Activated CD4-positive, alpha-beta T cell treated with anti-CD3 and anti-CD28 coated beads, Interleukin-2, Interleukin-6, amounts not matched to agents 100 ng/mL and 50 ng/mL, durations not matched to agents 16 hours and 8 hours (primary cell): ENCODE data around the gene FAM124B.

ENCODE experiments used
- DNase-seq: peaks from one replicate; pipeline ENCODE4 v3.0.0-alpha.2; 2020

The FAM124B gene

DNA sequence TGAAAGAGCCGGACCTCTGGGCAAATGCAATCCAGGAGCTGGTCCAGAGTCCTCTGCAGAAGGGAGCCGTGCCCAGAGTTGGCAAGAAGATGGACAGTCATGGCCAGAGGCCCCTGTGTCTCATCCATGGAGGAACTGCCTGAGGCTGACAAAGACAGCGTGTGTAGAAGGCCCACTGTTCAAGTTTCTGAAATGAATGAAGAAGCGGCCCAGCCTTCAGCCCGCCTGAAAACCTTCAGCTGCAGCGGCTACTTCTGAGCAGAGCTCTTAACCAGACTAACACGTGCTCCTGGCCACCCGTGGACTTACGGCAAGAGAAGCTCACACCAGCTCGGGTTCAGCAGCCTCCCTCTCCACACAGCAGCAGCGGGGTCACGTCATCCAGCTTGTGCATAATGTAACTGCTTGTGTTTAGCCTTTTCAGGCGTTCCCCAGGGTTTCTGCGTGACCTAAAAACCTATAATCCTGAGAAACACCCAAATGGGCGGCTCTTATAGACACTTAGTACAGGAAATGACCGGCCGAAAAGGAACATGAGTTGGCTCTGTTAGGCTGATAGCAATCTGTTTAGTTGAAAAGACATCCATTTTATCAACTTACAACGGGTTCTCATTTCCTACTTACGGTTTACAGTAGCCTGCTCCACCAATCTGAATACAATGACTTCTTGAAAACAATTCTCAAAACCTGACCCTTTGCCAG lies at the start of gene FAM124B:
Gene FAM124B, minus strand, starts transcription at position 467 of the 702 bp plus-strand sequence. Its CDS starts 339 bp downstream, at position 128.
- peak; percentile 35 for DNase-seq

DNA sequence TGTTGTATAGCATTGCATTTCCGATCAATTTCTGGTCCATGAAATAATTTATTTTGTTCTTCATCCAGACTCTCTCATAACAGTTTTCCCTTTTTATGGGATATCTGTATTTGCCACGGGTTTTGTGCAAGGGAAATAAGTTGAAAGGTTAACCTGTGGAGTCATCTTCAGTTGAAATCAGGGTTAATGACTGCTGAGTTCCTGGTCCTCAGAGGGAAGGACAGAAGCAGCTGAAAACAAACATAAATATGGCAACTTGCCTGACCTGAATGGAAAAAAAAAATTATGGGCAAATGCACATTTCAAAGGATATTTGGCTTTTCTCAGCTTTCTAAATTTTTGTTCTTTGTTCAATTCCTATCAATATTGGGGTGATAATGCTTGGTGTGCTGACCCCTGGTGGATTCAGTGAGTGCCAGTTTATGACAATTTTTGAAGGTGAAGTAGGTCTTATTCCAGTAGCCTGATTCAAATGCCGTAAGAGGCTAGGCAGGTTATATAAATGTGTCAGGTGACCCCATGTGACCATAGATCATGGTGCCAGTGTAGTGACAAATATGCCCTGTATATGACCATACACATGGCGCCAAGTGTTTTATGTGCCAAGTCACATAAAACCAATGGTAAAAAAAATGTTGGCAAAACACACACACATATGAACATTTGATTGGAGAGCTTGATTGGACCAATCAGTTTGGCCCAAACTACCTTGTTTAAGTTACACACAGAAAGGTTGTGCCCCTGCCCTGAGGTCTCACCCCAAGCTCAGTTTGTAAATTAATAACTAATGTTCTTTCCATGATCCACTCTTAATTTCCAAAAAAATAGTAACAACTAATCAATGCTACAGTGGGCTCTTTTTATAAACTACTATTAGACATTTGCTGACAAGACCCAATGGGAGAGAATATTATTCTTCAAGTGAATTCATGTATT lies 47.6 kb upstream of the FAM124B start:
- peak; percentile 8 for DNase-seq

- no peak for DNase-seq
Observed at GRCh38 chr2:224448236-224448635, 46.3 kb upstream of the FAM124B start.

DNA sequence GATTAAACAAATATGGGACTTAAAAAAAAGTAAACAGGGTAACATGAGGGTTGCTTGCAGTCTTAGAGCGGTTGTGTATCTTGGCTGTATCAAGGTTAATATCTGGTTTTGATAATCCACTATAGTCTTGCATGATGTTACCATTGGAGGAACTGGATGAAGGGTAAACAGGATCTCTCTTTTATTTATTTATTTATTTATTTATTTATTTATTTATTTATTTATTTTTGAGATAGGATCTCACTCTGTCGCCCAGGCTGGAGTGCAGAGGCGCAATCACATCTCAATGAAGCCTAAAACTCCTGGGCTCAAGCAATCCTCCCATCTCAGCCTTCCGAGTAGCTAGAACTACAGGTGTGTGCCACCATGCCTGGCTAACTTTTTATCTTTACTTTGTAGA lies 42.9 kb upstream of the FAM124B start:
- no peak for DNase-seq

DNA sequence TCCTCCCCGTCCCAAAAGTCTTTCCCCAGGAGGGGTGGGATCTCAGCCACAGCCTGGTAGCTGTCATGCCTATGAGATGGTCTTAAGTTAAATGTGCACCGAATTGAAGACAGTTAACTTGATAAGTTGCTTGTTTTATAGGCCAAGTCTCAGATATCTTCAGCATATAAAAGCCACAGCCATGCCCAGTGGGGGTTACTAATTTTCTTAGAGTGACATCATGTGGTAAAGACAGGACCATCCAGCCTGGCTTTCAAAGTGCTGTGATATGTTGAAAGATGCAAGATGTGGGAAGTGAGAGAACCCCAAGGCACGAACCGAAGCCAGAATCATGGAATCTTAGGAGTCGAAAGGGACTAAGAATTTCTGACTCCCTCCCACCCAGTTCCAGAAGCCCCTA lies 42.1 kb upstream of the FAM124B start:
- DNase-seq: no peak

GRCh38 chr2:224442071-224442967 lies 40.4 kb upstream of the FAM124B start:
- DNase-seq: no peak

DNA sequence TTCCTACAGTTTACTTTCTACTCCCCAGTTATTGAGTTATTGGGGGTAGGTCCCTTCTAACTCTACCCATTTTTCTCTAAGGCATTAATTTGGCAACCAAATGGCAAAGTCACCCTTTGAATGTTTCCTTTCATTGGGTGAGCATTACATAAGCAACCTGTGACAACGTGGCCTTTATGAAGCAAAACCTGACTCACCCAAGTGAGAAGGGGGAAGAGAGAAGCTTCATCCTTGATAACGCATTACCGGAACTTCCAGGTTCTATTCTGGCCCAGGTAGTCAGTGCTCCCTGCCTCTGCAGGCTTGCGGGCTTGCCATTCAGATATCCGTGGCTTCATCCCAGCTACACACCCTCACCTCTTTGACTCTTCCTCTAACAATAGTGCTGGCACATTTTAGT lies 39.1 kb upstream of the FAM124B start:
- DNase-seq: no peak

GRCh38 chr2:224438726-224439125 lies 36.8 kb upstream of the FAM124B start:
- no peak for DNase-seq

DNA sequence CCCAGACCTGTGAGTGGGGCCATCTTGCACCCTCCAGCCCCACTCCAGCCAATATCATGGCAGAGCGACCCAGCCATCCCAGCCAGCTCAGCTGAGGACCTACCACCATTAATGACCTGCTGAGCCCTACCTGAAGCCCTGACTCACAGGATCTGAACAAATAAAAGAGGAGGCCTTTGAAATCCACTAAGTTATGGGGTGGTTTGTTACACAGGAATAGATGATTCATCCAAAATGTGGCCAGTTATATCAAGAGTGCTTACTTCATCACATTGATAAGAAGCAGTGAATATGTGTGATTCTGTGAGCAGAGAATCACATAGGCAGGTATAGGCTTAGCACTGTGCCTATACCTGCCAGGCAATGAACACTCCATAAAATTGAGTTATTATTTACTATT lies 34.7 kb upstream of the FAM124B start:
- DNase-seq: peak; percentile 14

DNA sequence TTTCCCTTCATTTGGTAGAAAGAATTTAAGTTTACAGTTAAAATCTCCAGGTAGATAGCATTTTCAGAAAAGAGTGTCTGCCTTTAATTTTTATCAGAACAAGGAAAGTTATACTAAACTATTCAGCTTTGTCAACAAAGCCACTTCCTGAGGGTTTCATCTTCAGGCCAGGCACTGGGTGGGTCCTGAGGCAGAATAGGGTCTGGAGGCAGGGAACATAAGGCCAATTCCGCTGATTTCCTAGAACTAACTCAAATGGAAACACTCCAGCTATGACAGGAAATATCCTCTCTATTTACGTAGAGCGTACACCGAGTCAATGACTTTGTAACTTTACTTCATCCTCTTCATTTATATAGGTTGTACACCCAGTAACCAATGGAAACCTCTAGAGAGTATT lies 32.7 kb upstream of the FAM124B start:
- no peak for DNase-seq

- DNase-seq: no peak
Observed at GRCh38 chr2:224433442-224433841, 31.5 kb upstream of the FAM124B start.

DNA sequence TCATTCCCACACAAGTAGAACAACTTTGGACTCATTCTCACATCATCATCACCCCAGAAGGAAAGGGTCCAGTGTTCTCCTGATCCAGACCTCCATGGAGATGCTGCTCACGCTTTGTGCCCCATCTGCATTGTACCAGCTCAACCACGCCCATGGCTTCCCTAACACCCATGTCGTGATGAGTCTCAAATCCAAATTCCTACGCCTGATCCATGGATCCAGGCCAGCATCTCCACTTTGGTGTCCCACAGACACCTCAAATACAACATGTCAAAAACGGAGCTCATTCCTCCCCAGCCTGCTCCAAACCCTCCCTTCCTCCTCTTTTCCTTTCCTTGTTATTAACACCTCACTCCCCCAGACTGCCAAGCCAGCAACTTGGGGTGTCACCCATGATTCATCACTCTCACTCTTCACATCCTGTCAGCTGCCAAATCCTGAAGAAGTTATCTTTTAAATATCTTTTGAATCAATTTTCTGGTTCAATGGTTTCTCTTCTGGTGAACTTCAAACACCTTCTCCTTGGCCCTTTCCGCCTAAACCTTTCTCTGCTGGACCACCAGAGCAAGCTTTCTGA lies 30.2 kb upstream of the FAM124B start:
- DNase-seq: no peak

DNA sequence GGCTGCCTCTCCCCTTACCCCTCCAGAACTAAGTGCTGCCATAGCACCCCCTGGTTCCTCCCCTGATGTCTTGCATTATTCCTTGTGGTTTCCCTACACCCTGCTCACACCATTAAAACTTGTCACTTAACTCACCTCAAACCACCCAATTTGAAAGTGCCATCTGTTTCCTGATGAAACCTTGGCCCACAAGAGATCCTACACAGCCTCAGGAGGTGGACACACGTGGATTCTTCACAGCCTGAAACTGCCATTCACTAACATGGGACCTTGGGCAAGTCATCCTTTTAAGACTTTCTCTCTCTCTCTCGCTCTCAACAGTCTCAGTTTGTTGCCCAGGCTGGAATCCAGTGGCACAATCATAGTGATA lies 27.5 kb upstream of the FAM124B start:
- DNase-seq: no peak

DNA sequence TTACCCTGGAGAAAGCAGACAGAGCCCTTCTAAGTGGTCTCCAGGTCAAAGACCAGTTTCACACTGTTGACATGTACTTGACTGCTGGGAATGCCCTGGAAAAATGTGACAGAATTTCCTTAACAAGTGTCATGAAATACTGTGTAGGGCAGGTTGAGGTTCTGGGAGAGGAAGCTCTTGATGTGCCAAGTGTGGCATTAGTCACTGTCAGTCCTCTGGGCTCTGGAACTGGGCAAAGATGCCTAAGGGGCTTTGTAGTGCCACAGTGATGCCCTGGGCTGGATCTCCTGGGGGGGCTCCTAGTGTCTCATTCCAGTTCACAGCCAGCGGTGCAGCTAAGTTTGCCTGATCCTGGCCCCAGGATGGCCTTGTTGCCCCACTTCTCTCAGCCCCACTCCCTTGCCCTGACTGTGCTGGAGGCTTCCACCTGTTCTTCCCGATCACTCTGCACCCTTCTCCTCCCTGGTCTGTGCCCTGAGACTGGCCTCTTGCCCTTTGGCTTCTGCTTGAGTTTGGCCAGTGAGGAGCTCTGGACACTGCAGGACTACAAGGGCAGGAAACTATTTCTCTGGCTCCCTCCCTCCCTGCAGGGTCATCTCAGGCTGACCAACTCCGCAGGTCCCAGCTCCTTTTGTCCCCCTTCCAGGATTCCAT lies 27.0 kb upstream of the FAM124B start:
- no peak for DNase-seq

DNA sequence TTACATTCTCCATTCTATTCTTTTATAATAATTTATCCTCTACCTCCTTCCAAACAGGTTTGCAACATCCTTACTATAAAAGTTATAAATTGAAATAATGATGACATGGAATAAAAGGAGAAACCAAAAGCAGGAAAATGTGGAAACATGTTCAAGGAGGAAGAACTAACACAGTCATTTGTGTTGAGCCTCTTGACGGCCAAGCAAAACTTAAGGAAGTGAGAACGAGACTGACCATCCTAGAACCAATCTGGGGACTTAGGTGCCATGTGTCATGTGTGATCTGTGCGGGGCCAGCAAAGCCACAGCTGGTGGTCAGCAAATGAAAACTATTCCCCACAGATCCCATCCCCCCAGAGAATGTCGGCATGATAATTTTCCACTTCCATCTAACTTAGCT lies 25.6 kb upstream of the FAM124B start:
- no peak for DNase-seq

DNA sequence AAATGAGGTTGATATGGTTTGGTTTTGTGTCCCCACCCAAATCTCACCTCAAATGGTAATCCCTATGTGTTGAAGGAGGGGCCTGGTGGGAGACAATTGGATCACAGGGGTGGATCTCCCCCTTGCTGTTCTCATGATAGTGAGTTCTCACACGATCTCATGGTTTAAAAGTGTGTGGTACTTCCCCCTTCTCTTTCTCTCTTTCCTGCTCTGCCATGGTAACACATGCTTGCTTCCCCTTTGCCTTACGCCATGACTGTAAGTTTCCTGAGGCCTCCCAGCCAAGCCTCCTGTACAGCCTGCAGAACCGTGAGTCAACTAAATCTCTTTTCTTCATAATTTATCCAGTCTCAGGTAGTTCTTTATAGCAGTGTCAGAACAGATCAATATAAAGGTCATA lies 24.7 kb upstream of the FAM124B start:
- no peak for DNase-seq

DNA sequence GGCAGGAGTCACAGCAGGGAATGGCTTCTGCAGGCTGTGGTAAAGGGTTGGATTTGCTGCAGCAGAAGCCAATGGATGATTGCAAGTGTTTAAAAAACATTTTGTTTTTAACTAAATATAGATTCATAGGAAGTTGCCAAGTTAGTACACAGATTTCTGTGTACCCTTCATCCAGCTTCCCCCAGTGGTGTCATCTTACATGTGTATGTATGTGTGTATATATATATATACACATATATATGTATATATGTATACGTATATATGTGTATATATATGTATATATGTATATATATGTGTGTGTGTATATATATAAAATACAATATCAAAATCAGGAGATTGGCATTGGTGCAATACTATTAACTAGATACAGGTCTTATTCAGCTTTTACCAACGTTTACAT lies 19.2 kb upstream of the FAM124B start:
- no peak for DNase-seq

- DNase-seq: no peak
Observed at GRCh38 chr2:224417947-224418346, 16.0 kb upstream of the FAM124B start.

GRCh38 chr2:224417361-224417729 lies 15.4 kb upstream of the FAM124B start:
- no peak for DNase-seq

GRCh38 chr2:224416656-224417360 lies 14.9 kb upstream of the FAM124B start:
- DNase-seq: no peak

DNA sequence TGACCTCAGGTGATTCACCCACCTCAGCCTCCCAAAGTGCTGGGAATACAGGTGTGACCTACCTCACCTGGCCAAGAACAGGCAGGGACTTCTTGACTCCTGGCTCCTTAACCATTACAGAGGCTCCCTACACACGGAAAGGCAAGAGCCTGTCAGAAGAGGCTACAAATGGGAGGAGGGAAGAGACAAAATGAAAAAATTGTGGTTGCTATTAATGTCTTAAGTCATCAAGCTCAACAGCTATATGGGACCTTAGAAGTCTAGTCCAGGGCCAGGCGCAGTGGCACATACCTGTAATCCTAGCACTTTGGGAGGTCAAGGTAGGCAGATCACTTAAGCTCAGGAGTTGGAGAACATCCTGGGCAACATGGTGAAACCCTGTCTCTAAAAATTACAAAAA lies 11.5 kb upstream of the FAM124B start:
- no peak for DNase-seq
